ENCODE measurements around the gene RNF187.

- TF ChIP-seq CTCF (IDR thresholded peaks at IDR 0.05) (no peak), POLR2A (IDR thresholded peaks at IDR 0.05; ENCODE audit: low read depth) (no peak), POLR2AphosphoS5 (IDR thresholded peaks at IDR 0.05) (no peak), EP300 (IDR thresholded peaks at IDR 0.05) (no peak)
These were observed 25.6 kb downstream of the RNF187 start for GRCh38 chr1:228512781-228513198.

Data from esophagus muscularis mucosa (tissue), 4 donors.